ENCODE results near the gene ARHGAP42. TPM values are rescaled to one million over a fixed set of nuclear protein-coding genes. Genes with fewer than 3 reads are reported as not detected.

Gene ARHGAP42
- total RNA-seq, 1 experiment from 2014 or later: 7.1 TPM

GRCh38 chr11:100832829-100833228, 145.7 kb downstream of the ARHGAP42 start:
- Histone ChIP-seq H3K36me3 (ENCODE audit: control insufficient read depth, insufficient read depth, low read length) (no peaks in the 10 kb centered on the region), H3K4me3 (ENCODE audit: low read depth in 2 of 2, low read length in 2 of 2) (no peak overlapping the region), H3K9me3 (ENCODE audit: control insufficient read depth, insufficient read depth, low read depth, low read length) (no peaks in the 10 kb centered on the region), H3K4me1 (ENCODE audit: control insufficient read depth, insufficient read depth, low read length) (peaks cover 4% of the 10 kb centered on the region), H3K27me3 (ENCODE audit: control insufficient read depth, insufficient read depth, low read length) (no peaks in the 10 kb centered on the region), H3K27ac (ENCODE audit: low read length) (no peak overlapping the region)
- no peak for TF ChIP-seq CTCF (IDR thresholded peaks at IDR 0.05)
- TF ChIP-seq SIN3A (IDR thresholded peaks at IDR 0.05; ENCODE audit: borderline replicate concordance, insufficient read depth, low read depth, low read length): no peak
- TF ChIP-seq REST (IDR thresholded peaks at IDR 0.05; ENCODE audit: insufficient read depth in 1 of 2, low read depth in 2 of 2, low read length in 1 of 2): no peak
- no peak for TF ChIP-seq POLR2AphosphoS5 (IDR thresholded peaks at IDR 0.05; ENCODE audit: low read depth, low read length)
- TF ChIP-seq TCF7L2 (IDR thresholded peaks at IDR 0.05; ENCODE audit: low read depth, low read length): no peak
- intact Hi-C loops (cut with micrococcal nuclease; ENCODE audit: unreplicated experiment): no loop called here
- POLR2A ChIA-PET: no interaction called here
- DNase-seq (ENCODE audit: low read depth, low spot score): no peak
- no TSS peak for BruUV-seq (replicated peaks)
- ATAC-seq: no peak
- CTCF ChIA-PET: no interaction called here
- in situ Hi-C loops (cut with HindIII; ENCODE audit: low pct_unique_long_range_greater_than_20kb, low sequenced_read_pairs): no loop called here

GRCh38 chr11:100833276-100833675, 146.2 kb downstream of the ARHGAP42 start:
- no peaks in the 10 kb centered on the region for H3K36me3 ChIP-seq (ENCODE audit: control insufficient read depth, insufficient read depth, low read length)
- ATAC-seq (no peak), DNase-seq (ENCODE audit: low read depth, low spot score) (no peak)
- H3K27ac ChIP-seq (ENCODE audit: low read length): no peak overlapping the region
- ChIA-PET CTCF (no interaction called here), POLR2A (no interaction called here)
- H3K27me3 ChIP-seq (ENCODE audit: control insufficient read depth, insufficient read depth, low read length): no peaks in the 10 kb centered on the region
- H3K4me1 ChIP-seq (ENCODE audit: control insufficient read depth, insufficient read depth, low read length): peaks cover 4% of the 10 kb centered on the region
- intact Hi-C loops (cut with micrococcal nuclease; ENCODE audit: unreplicated experiment) (no loop called here), in situ Hi-C loops (cut with HindIII; ENCODE audit: low pct_unique_long_range_greater_than_20kb, low sequenced_read_pairs) (no loop called here)
- TF ChIP-seq SIN3A (IDR thresholded peaks at IDR 0.05; ENCODE audit: borderline replicate concordance, insufficient read depth, low read depth, low read length): no peak
- TF ChIP-seq TCF7L2 (IDR thresholded peaks at IDR 0.05; ENCODE audit: low read depth, low read length): no peak
- TF ChIP-seq REST (IDR thresholded peaks at IDR 0.05; ENCODE audit: insufficient read depth in 1 of 2, low read depth in 2 of 2, low read length in 1 of 2): no peak
- TF ChIP-seq CTCF (IDR thresholded peaks at IDR 0.05): no peak
- TF ChIP-seq POLR2AphosphoS5 (IDR thresholded peaks at IDR 0.05; ENCODE audit: low read depth, low read length): no peak
- no TSS peak for BruUV-seq (replicated peaks)
- H3K4me3 ChIP-seq (ENCODE audit: low read depth in 2 of 2, low read length in 2 of 2): no peak overlapping the region
- H3K9me3 ChIP-seq (ENCODE audit: control insufficient read depth, insufficient read depth, low read depth, low read length): no peaks in the 10 kb centered on the region

All from Panc1 (cell line).